ENCODE data around the gene RPTN. TPM values are rescaled to one million over a fixed set of nuclear protein-coding genes. Genes with fewer than 3 reads are reported as not detected.

The RPTN gene
- total RNA-seq, result not detected

GRCh38 chr1:152159144-152159543 is at the start of gene RPTN:
Gene RPTN, minus strand, starts transcription at chr1:152159228. Its CDS starts 1,339 bp downstream, at chr1:152157889.
- H3K9me3 ChIP-seq, result no peaks in the 10 kb centered on the region
- H3K27me3 ChIP-seq, result no peaks in the 10 kb centered on the region
- WGBS, 2 donors, result 56 to 88% methylated on average over 1 of the region's 1 CpG
- DNase-seq (no peak), ATAC-seq (ENCODE audit: low FRiP score in 2 of 2) (no peak)
- H3K4me1 ChIP-seq, result no peaks in the 10 kb centered on the region
- H3K4me3 ChIP-seq, result no peak within 1 kb of the TSS
- no peak within 1 kb of the TSS for H3K27ac ChIP-seq
- no peak for TF ChIP-seq POLR2A (IDR thresholded peaks at IDR 0.05)
- TF ChIP-seq, protein P1, sequence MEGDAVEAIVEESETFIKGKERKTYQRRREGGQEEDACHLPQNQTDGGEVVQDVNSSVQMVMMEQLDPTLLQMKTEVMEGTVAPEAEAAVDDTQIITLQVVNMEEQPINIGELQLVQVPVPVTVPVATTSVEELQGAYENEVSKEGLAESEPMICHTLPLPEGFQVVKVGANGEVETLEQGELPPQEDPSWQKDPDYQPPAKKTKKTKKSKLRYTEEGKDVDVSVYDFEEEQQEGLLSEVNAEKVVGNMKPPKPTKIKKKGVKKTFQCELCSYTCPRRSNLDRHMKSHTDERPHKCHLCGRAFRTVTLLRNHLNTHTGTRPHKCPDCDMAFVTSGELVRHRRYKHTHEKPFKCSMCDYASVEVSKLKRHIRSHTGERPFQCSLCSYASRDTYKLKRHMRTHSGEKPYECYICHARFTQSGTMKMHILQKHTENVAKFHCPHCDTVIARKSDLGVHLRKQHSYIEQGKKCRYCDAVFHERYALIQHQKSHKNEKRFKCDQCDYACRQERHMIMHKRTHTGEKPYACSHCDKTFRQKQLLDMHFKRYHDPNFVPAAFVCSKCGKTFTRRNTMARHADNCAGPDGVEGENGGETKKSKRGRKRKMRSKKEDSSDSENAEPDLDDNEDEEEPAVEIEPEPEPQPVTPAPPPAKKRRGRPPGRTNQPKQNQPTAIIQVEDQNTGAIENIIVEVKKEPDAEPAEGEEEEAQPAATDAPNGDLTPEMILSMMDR (IDR thresholded peaks at IDR 0.05), result no peak
- no peak for TF ChIP-seq EP300 (IDR thresholded peaks at IDR 0.05)
- no peak for TF ChIP-seq POLR2AphosphoS5 (IDR thresholded peaks at IDR 0.05)
- no peaks in the 10 kb centered on the region for H3K36me3 ChIP-seq

- H3K4me1 ChIP-seq, result no peaks in the 10 kb centered on the region
- no peak for ATAC-seq (ENCODE audit: low FRiP score in 2 of 2)
Observed at GRCh38 chr1:152198982-152199381, 40.0 kb upstream of the RPTN start.

GRCh38 chr1:152197361-152197941 is 38.4 kb upstream of the RPTN start:
- no peaks in the 10 kb centered on the region for H3K27me3 ChIP-seq
- TF ChIP-seq EP300 (IDR thresholded peaks at IDR 0.05) (no peak), POLR2AphosphoS5 (IDR thresholded peaks at IDR 0.05) (no peak), POLR2A (IDR thresholded peaks at IDR 0.05) (no peak)
- TF ChIP-seq, protein P1 (IDR thresholded peaks at IDR 0.05), result no peak
- no peak for DNase-seq
- no peaks in the 10 kb centered on the region for H3K4me1 ChIP-seq
- H3K36me3 ChIP-seq, result no peaks in the 10 kb centered on the region
- no peak for ATAC-seq (ENCODE audit: low FRiP score in 2 of 2)
- H3K27ac ChIP-seq, result no peak overlapping the region
- no peak overlapping the region for H3K4me3 ChIP-seq
- H3K9me3 ChIP-seq, result no peaks in the 10 kb centered on the region

More at GRCh38 chr1:152198982-152199381, 40.0 kb upstream of the RPTN start:
- Histone ChIP-seq H3K36me3 (no peaks in the 10 kb centered on the region), H3K27me3 (no peaks in the 10 kb centered on the region), H3K4me3 (no peak overlapping the region), H3K27ac (no peak overlapping the region), H3K9me3 (no peaks in the 10 kb centered on the region)
- no peak for DNase-seq
- TF ChIP-seq POLR2A (IDR thresholded peaks at IDR 0.05) (no peak), EP300 (IDR thresholded peaks at IDR 0.05) (no peak), POLR2AphosphoS5 (IDR thresholded peaks at IDR 0.05) (no peak)
- TF ChIP-seq, protein P1 (IDR thresholded peaks at IDR 0.05), result no peak

GRCh38 chr1:152191711-152192110 is 32.7 kb upstream of the RPTN start:
- Histone ChIP-seq H3K27me3 (no peaks in the 10 kb centered on the region), H3K9me3 (no peaks in the 10 kb centered on the region), H3K4me1 (peaks cover 0 to 25% (median 9%) of the 10 kb centered on the region in 4 donors), H3K27ac (no peak overlapping the region), H3K4me3 (no peak overlapping the region), H3K36me3 (no peaks in the 10 kb centered on the region)
- no peak for DNase-seq
- TF ChIP-seq POLR2A (IDR thresholded peaks at IDR 0.05) (no peak), EP300 (IDR thresholded peaks at IDR 0.05) (no peak), POLR2AphosphoS5 (IDR thresholded peaks at IDR 0.05) (no peak)
- TF ChIP-seq, protein P1 (IDR thresholded peaks at IDR 0.05), result no peak
- ATAC-seq (ENCODE audit: low FRiP score in 2 of 2), result no peak

- Histone ChIP-seq H3K27ac (no peak overlapping the region), H3K9me3 (no peaks in the 10 kb centered on the region), H3K27me3 (no peaks in the 10 kb centered on the region), H3K4me3 (no peak overlapping the region), H3K36me3 (no peaks in the 10 kb centered on the region), H3K4me1 (peaks cover 0 to 25% (median 9%) of the 10 kb centered on the region in 4 donors)
- ATAC-seq (ENCODE audit: low FRiP score in 2 of 2) (no peak), DNase-seq (no peak)
- 71 to 83% methylated on average over 5 of the region's 5 CpGs for WGBS, 2 donors
- TF ChIP-seq, protein P1 (IDR thresholded peaks at IDR 0.05), result no peak
- no peak for TF ChIP-seq POLR2AphosphoS5 (IDR thresholded peaks at IDR 0.05)
- no peak for TF ChIP-seq POLR2A (IDR thresholded peaks at IDR 0.05)
- TF ChIP-seq EP300 (IDR thresholded peaks at IDR 0.05), result no peak
Observed at GRCh38 chr1:152191260-152191659, 32.2 kb upstream of the RPTN start.

Measured in upper lobe of left lung (tissue), 6 donors.